Endodermal cell (in vitro differentiated cells): ENCODE data around the gene ZNF358. TPM values are rescaled to one million over a fixed set of nuclear protein-coding genes. Genes with fewer than 3 reads are reported as not detected.

Experiments
- DNase-seq: peaks from one replicate; pipeline ENCODE4 v3.0.0-alpha.2; 2017
- H3K27ac ChIP-seq: 2 replicates; pipeline ENCODE4 v1.5.1; 2013; ENCODE audit warnings: mild to moderate bottlenecking, low read depth, low read length, moderate library complexity
- H3K27me3 ChIP-seq: 2 replicates; pipeline ENCODE4 v1.6.1; 2013; ENCODE audit warnings: mild to moderate bottlenecking, low read length, moderate library complexity; ENCODE audit not compliant: insufficient read depth, control insufficient read depth, poor library complexity, severe bottlenecking
- H3K36me3 ChIP-seq: 2 replicates; pipeline ENCODE4 v1.7.0; 2013; ENCODE audit warnings: mild to moderate bottlenecking, low read length, moderate library complexity; ENCODE audit not compliant: control insufficient read depth, insufficient read depth
- H3K4me1 ChIP-seq: one replicate; pipeline ENCODE4 v1.7.0; 2013; ENCODE audit warnings: low read length; ENCODE audit not compliant: control insufficient read depth, insufficient read depth
- H3K4me3 ChIP-seq: 2 replicates; pipeline ENCODE4 v1.5.1; 2013; ENCODE audit warnings: mild to moderate bottlenecking, low read length, moderate library complexity
- H3K9ac ChIP-seq: 2 replicates; pipeline ENCODE4 v1.6.1; 2013; ENCODE audit warnings: mild to moderate bottlenecking, low read length, moderate library complexity; ENCODE audit not compliant: poor library complexity, severe bottlenecking; ENCODE audit errors: extremely low read depth
- H3K9me3 ChIP-seq: 2 replicates; pipeline ENCODE4 v1.6.1; 2013; ENCODE audit warnings: mild to moderate bottlenecking, low read length, moderate library complexity; ENCODE audit not compliant: control insufficient read depth
- H3K27ac Mint-ChIP-seq: 2 replicates; pipeline ENCODE4 v1.8.0; 2020; ENCODE audit warnings: mixed read lengths
- H3K27me3 Mint-ChIP-seq: 2 replicates; pipeline ENCODE4 v1.8.0; 2021; ENCODE audit warnings: mild to moderate bottlenecking, mixed read lengths; ENCODE audit not compliant: insufficient read depth
- H3K36me3 Mint-ChIP-seq: 2 replicates; pipeline ENCODE4 v1.8.0; 2020; ENCODE audit warnings: low read depth, mixed read lengths
- H3K4me1 Mint-ChIP-seq: 2 replicates; pipeline ENCODE4 v1.8.0; 2020; ENCODE audit warnings: mixed read lengths
- H3K4me3 Mint-ChIP-seq: 2 replicates; pipeline ENCODE4 v1.8.0; 2020; ENCODE audit warnings: mild to moderate bottlenecking, moderate library complexity, mixed read lengths
- H3K9me3 Mint-ChIP-seq: 2 replicates; pipeline ENCODE4 v1.8.0; 2020; ENCODE audit warnings: mild to moderate bottlenecking, mixed read lengths
- WGBS, 2 experiments: methylation state at CpG; one replicate each; pipeline versions ENCODE4 v1.1.5 to v1.1.7; 2013; ENCODE audit warnings: missing lambda C conversion rate in 2 of 2, mixed read lengths in 1 of 2; ENCODE audit not compliant: insufficient coverage in 1 of 2, insufficient read length in 1 of 2; 5-methylcytosine and 5-hydroxymethylcytosine counted together
- total RNA-seq, 2 donors: library from RNA; stranded (reverse); fragmentation: NEBNext Ultra II Directional in 1 of 2; extraction: Animal tissue kit (Norgen Biotek cat#: 25700) in 1 of 2; gene quantifications; 2 replicates in 1 of 2; 3 replicates in 1 of 2; pipeline ENCODE4 v1.2.1, GENCODE V29; 2021
- TF ChIP-seq, protein P1 (sequence below): fragments of 200-600 bp; sonication (generic); conservative IDR thresholded peaks from 2 replicates; pipeline ENCODE4 v1.5.0; 2021; ENCODE audit warnings: antibody characterized with exemption, mild to moderate bottlenecking

The ZNF358 gene
- total RNA-seq, 2 donors from 2014 or later = 45.9 to 53.2 TPM

DNA sequence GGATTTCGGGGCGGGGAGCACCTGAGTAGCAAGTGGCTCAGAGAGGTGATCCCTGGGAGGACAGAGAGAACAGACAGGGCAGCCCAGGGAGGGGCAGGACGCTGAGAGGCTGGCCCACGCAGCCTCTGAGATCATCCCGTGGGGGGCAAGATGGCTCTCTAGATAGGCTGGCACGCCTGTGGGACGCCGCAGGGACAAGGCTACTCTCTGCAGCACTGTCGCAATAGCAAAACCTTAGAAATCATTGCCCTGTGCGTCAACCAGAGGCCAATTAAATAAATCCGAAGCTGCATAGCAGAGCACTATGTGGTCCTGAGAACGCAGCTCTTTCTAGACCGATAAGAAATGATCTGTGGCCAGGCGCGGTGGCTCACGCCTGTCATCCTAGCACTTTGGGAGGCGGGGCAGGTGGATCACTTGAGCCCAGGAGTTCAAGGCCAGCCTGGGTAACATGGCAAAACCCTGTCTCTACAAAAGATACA lies 32.1 kb upstream of the ZNF358 start:
- H3K4me1 ChIP-seq = no peaks in the 10 kb centered on the region
- 93 to 94% methylated on average over 16 to 17 of the region's 17 CpGs for WGBS, 2 experiments
- Mint-ChIP-seq H3K9me3 (no peaks in the 10 kb centered on the region), H3K36me3 (no peaks in the 10 kb centered on the region), H3K4me3 (no peak overlapping the region), H3K27ac (no peak overlapping the region), H3K4me1 (peaks cover 10% of the 10 kb centered on the region), H3K27me3 (no peaks in the 10 kb centered on the region)
- no peak overlapping the region for H3K27ac ChIP-seq
- H3K9ac ChIP-seq = no peak overlapping the region
- no peak overlapping the region for H3K4me3 ChIP-seq
- H3K9me3 ChIP-seq = no peaks in the 10 kb centered on the region
- no peaks in the 10 kb centered on the region for H3K27me3 ChIP-seq
- H3K36me3 ChIP-seq = no peaks in the 10 kb centered on the region
- DNase-seq = no peak
- TF ChIP-seq, protein P1, sequence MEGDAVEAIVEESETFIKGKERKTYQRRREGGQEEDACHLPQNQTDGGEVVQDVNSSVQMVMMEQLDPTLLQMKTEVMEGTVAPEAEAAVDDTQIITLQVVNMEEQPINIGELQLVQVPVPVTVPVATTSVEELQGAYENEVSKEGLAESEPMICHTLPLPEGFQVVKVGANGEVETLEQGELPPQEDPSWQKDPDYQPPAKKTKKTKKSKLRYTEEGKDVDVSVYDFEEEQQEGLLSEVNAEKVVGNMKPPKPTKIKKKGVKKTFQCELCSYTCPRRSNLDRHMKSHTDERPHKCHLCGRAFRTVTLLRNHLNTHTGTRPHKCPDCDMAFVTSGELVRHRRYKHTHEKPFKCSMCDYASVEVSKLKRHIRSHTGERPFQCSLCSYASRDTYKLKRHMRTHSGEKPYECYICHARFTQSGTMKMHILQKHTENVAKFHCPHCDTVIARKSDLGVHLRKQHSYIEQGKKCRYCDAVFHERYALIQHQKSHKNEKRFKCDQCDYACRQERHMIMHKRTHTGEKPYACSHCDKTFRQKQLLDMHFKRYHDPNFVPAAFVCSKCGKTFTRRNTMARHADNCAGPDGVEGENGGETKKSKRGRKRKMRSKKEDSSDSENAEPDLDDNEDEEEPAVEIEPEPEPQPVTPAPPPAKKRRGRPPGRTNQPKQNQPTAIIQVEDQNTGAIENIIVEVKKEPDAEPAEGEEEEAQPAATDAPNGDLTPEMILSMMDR = no peak

DNA sequence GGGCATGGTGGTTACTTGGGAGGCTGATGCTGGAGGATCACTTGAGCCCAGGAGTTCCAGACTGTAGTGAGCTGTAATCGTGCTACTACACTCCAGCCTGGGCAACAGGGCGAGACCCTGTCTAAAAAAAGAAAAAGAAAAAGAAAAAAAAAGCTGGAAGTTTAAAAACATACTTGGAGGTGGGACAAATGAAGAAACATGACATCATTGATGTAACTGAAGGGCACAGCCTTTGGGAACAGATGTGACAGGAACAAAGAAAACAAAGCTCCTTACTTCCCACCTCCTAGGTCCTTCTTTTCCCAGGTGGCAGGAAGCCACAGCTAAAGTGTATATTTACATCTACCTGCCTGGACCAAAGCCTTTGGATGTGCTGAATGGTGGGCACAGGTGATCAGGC lies 29.0 kb upstream of the ZNF358 start:
- peak overlapping the region; percentile 61 for H3K4me3 Mint-ChIP-seq
- H3K27ac Mint-ChIP-seq = no peak overlapping the region
- H3K9me3 Mint-ChIP-seq = no peaks in the 10 kb centered on the region
- Histone ChIP-seq H3K4me1 (peaks cover 7% of the 10 kb centered on the region), H3K9ac (no peak overlapping the region), H3K4me3 (no peak overlapping the region), H3K36me3 (no peaks in the 10 kb centered on the region), H3K27me3 (no peaks in the 10 kb centered on the region), H3K27ac (no peak overlapping the region), H3K9me3 (no peaks in the 10 kb centered on the region)
- DNase-seq = no peak
- H3K4me1 Mint-ChIP-seq = peaks cover 13% of the 10 kb centered on the region
- TF ChIP-seq, protein P1 = no peak
- 92 to 94% methylated on average over 2 of the region's 2 CpGs for WGBS, 2 experiments
- H3K36me3 Mint-ChIP-seq = no peaks in the 10 kb centered on the region
- no peaks in the 10 kb centered on the region for H3K27me3 Mint-ChIP-seq

DNA sequence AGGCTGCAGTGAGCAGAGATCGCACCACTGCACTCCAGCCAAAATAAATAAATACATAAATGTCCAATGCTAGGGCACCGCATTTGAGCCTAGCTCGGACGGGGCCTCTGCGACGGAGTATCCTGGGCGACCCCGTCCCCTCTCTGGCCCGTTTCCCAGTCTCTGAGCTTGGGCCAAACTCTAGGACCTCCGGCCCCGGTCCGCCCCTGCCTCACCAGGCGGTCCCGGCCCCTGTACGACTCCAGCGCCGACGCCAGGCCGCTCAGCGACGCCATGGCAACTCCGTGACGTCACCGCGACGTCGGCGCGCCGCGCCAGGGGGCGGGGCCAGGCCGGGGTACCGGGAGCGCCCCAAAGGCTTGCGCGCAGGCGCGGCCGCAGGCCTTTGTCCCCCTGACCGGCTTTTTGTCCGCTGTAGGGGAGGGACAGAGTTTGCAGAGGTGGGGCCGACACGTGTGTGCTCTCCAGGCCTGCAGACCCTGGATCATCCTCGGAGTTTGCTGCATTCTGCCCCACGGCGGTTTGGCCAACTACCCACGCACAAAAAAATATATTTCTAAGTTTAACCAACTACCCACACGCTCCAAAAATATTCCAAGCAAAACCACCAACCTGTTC lies 27.1 kb upstream of the ZNF358 start, which contains the start of gene PEX11G:
TSS of gene PEX11G (minus strand) at position 300 of the 618 bp plus-strand sequence. CDS start at position 275, 25 bp downstream.
- Histone ChIP-seq H3K36me3 (no peaks in the 10 kb centered on the region), H3K9me3 (no peaks in the 10 kb centered on the region), H3K27me3 (no peaks in the 10 kb centered on the region), H3K4me1 (peaks cover 7% of the 10 kb centered on the region), H3K9ac (peak within 1 kb of the TSS; percentile 62), H3K27ac (peak within 1 kb of the TSS; percentile 65), H3K4me3 (peak within 1 kb of the TSS; percentile 67)
- no peaks in the 10 kb centered on the region for H3K9me3 Mint-ChIP-seq
- H3K4me3 Mint-ChIP-seq = peak within 1 kb of the TSS; percentile 61
- TF ChIP-seq, protein P1 = no peak
- peaks cover 7% of the 10 kb centered on the region for H3K4me1 Mint-ChIP-seq
- peak within 1 kb of the TSS; percentile 93 for H3K27ac Mint-ChIP-seq
- WGBS, 2 experiments = 6 to 18% methylated on average over 17 to 49 of the region's 49 CpGs
- H3K27me3 Mint-ChIP-seq = no peaks in the 10 kb centered on the region
- no peaks in the 10 kb centered on the region for H3K36me3 Mint-ChIP-seq
- peak; percentile 95 for DNase-seq
